HT-29 (cell line): Measurements from ENCODE around the gene ATP8B4. TPM values are rescaled to one million over a fixed set of nuclear protein-coding genes. Genes with fewer than 3 reads are reported as not detected.
"Not testable (repeated sequence)": the region's sequence is repeated elsewhere in the genome, so short reads cannot be mapped to it uniquely, and the experiment has no call there.

Experiments used
- DNase-seq: peaks from one replicate; pipeline ENCODE4 v3.0.0-alpha.2; 2015; ENCODE audit warnings: low spot score
- total RNA-seq: library from RNA; depleted of rRNA; stranded (reverse); fragments of >200 nt; shearing (Covaris generic); gene quantifications from 2 replicates; pipeline ENCODE4 v1.2.3, GENCODE V29; 2014

The ATP8B4 gene
- total RNA-seq, 1 experiment from 2014 or later = 0.66 TPM

DNA sequence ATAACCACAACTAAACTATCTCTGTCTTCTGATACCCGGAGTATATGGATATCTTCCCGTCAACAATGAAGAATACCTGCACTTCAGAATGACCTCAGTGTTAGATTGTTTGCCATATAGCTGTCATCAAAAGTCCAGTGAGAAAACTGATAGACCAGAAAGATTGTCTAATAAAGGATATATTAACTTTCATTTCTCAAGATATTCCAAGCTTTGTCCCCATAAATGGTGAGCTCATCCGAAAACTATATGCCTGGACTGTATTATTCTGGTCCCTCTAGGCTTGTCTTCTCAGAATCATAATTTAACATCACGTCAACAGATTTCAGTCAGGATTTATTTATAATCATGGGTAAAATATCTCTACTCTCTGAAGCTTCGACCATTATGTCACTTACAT lies 100.5 kb downstream of the ATP8B4 start:
- DNase-seq = no peak

GRCh38 chr15:50017522-50017921 lies 101.5 kb downstream of the ATP8B4 start:
- DNase-seq = no peak

GRCh38 chr15:50016951-50017350 lies 102.1 kb downstream of the ATP8B4 start:
- DNase-seq = no peak

- DNase-seq = no peak
Measured at GRCh38 chr15:50012790-50013189, 106.2 kb downstream of the ATP8B4 start.

DNA sequence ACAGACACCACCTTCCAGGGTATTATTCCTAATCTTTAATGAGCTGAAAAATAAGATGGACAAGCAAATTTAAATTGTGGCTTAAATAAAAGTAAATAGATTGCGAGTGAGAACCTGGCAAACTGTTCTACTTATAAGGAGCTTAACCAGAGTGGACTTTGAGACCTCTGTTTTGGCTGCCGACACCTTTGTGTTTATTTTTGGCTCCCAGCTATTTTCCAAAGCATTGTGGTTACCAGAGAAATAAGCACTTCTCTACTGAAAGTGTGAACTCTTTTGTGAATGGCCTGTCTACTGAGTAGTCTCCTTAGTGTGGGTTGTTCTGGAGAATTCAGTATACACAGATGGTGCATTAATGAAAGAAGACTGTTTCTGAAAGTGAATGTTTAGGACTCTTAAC lies 109.4 kb downstream of the ATP8B4 start:
- DNase-seq = peak; percentile 13

DNA sequence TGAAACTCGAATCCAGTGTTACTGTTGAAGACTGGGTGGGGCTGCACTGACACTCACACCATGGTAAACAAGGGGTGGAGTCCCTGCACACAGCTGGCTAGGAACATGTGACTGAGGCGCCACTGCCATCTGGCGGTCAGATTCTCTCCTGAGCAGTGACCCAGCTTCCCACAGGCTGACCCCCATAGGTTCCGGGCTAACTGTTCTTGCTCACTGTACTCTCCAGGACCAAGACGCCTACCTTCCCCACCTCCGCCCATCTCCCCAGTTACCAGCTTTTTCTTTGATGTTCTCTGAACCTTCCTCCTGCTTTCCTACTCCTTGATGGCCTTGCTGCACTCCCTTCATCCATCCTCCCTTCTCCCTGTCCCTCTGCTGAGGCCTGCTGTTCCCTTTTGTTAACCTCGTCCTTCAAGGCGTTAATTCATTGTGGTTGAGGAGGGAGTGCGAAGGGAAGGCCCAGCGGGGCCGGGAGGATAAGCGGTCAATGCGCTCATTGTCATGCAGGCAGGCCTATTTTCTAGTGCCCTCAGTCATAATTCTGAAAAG lies 115.2 kb downstream of the ATP8B4 start:
- peak; percentile 97 for DNase-seq

DNA sequence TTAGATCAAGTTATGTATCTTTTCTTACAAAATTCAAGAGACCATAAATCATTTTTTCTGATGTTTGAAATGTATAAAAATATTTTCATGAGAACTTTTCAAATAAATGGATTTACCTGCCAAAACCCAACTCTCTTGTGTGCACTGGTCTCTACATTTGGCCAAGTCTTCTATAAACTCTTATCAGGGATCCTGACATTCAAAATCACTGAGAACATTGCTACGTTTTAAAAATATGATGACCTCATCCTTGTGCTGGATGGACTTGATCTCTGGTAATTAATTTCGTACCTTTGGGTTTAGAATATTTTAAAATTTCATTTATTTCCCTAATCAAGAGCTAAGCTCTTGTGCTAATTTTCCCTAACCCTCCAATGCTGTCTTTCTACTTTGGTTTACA lies 127.4 kb downstream of the ATP8B4 start:
- DNase-seq = no peak

DNA sequence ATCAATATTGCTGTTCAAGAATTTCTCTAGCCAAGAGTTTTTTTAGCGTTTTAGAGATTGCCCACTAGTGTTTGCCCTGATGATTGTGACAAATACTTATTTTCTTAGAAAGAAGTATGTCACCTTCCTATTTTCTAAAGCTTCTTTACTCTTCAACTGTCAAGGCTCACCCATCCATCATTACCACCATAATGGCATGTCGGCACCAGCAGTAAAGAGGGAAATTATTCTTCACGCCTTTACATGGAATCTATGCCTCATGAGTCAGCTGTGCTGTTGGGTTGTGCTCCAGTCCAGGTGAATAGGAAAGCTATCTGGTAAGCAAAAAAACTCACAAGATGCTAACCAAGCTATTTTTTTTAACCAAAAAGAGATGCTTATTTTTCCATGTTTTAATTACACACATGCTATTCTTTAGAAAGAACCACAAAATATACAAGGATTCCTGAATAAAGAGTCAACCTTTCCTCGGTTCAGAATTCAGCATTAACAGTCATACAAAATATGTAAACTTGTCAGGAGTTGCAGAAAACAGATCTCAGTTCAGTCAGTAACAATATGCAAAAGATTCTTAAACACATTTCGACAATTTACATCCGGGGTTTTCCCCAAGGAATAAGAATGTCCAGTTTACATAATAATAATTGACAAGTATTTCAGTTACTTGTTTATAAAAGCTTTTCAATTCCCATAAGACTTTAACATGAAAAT lies 128.0 kb downstream of the ATP8B4 start:
- no peak for DNase-seq

DNA sequence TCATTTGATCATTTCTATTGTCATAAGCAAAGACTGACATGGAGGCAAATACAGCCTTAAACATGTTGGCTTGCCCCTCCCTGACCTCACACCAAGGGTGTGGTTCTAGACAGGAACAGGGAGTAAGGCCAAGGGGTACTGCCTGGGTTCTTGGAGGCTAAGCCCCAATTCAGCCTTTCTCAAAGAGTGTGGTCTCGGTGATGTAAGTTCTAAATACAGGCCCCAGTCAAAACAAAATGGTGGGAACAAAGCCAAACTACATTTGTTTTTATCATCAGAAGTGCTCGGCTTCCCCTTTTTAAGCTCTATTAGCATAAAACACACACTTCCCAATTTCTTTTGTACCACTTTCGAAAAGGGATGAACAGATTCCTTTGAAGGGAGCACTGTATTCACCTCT lies 129.5 kb downstream of the ATP8B4 start:
- no peak for DNase-seq

DNA sequence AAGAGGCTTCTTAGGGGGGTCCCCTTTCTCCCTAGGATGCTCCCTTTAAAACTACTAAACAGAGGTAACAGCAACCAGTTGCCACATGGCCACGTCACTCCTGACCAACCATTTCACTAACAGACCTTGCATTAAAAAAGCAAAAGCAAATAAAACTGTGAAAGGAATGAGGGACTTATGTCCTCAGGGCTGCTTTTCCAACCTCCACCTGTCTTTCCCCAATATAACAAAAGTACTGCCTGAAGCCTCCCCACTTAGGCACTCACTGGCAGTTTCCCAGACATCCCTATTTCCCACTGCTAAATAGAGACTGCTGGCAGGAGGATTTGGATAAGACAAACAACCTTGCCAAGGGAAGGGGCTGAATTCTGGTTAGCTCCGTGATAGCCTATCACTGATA lies 130.3 kb downstream of the ATP8B4 start:
- no peak for DNase-seq

DNA sequence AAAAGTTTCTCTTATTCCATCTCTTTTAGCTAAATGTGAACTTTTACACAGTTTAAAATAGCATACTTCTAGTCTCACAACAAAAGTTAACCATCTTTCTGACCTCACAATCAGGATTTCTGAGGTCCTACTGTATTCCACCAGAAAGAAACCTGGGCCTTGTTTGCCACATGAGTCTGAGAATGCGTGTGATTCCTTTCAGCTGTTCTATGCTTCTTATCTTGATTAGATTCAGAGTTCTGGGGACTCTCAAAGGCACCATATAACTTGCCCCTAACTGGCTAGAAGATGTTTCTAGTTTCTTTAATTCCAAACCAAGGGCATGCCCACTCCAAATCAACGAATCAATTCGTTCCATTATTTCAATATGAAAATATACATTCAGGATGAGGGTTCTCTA lies 131.1 kb downstream of the ATP8B4 start:
- DNase-seq = no peak

GRCh38 chr15:49987198-49987785 lies 131.7 kb downstream of the ATP8B4 start:
- DNase-seq = no peak

DNA sequence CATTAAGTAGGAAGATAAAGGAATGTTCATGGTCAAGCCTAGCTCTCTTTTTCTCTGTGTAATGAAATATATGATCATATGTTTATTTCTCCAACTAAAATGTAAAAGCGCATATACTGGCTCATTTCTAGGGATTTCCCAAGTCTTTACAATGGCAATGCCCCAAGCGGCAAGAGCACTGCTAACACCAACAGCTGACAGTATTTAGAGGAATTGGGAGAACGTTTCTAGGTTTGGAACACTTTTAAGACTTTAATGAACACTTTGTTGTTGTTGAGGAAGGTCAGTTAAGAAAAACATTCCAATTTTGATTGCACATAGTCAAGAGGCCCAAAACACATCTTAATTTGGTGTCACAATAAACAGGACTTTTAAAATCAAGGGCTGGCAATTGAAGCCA lies 132.7 kb downstream of the ATP8B4 start:
- DNase-seq = no peak

DNA sequence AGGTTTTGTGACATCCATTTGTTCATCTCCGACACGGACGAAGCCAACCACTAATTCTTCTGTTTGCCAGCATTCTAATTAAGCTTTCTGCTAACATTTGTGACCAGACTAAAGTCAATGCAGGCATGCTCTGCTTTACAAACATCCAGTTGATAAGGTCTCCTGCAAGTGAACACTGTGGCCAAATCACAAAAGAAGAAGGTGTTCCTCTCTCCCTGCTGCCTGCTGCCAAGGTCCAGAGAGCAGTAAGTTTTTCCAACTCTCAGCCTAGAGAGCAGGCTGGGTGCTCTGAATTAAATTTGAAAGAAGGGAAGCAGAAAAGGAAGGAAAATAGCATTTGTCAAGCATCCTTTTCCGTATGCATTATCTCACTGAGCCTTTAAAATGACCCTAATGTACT lies 133.6 kb downstream of the ATP8B4 start:
- no peak for DNase-seq

DNA sequence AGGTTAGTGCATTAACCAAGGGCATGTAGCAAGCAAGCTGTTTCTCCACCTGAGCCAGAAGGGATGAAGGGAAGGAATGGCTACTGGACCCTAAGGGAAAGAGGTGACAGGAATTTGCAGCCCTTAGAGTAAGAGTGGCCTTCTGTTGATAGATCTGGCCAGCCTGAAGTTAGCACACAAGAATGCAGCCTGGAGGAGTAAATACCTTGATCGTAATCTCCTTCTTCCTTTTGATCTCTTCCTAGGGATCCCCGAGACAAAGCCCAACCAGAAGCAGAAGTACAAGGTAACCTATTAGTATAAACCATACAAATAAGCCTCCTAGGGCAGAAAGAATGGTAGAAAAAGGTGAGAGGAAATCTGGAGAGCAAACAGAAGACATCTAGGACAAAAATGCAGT lies 134.6 kb downstream of the ATP8B4 start:
- peak; percentile 12 for DNase-seq

DNA sequence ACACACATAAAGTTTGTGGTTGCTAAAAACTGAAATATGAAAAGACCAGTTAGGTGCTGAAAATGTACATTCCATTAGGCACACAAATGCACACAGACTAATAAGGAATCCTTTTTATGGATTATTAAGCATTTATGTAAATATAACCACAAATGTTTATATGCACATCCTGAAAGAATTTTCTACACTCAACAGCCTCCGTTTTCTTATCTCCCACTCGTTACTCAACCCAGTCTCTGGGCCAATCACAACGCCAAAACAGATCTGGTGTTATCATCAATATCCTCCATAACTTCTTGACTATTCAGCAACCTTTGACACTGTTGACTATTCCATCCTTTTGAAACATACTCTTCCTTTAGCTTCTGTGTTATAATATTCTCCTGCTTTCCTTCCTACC lies 136.4 kb downstream of the ATP8B4 start:
- no peak for DNase-seq

DNA sequence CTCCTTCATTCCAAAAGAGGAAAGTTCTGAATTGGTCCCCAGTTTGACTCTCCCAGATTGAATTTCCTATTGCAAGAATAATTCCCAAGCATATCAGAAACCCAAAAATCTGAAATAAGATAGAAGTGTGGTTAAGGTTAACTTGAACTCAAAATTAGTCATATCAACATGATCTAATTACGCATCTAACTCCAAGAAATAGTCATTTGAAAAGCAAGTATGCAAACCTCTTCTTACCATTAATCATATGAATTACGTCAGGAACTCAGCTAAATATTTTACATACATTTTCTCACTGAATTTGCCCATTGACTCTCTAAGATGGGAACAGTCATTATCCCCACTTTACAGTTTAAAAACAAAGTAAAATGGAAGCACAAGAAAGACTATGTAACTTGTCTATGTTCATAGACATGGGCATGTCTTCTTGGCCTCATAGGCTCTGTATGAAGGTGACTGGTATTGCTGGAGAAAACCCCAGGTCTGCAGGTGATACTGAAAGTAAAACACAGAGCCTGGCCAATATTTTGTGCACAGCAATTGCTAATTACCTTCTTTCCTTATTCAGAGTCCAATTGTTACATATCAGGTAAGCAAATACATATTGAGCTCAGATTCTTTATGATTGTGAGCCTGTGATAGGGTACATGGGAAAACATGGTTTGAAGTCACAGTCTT lies 139.2 kb downstream of the ATP8B4 start:
- DNase-seq = no peak

DNA sequence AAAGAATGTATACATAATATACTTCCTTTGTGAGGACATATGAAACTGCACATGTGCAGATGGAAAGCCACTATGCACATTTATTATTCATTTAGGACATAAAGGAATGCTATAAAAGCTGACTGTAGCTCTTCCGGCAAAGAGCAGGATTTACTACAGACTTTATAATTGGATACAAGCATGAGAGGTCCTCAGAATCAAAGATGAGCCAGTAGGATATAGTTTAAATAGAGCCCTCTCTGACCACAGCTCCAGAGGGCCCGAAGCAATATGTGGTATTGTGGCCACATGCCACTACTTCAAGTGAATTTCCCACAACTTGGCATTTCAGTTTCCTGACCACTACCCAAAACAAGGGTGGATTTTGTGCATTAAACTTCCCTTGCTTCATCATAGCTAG lies 140.9 kb downstream of the ATP8B4 start:
- DNase-seq = no peak

GRCh38 chr15:49977306-49977705 lies 141.7 kb downstream of the ATP8B4 start:
- DNase-seq = no peak

DNA sequence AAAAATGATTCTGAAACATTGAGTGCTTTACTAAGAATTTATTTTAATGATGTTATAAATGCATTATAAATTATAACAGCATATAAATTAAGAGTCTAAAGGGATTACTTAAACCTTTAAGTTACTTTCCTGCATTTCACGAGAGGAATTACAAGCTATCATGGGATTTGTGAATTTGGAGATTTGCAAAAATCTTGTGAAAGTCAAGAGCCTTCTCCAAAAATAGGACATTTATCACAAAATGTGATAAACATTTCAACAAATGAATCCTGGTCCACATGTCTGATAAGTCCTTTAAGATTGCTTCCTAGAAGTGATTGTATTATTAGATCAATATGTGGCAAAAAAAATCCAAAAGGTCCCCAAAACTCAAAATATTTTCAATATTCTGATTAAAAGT lies 154.5 kb downstream of the ATP8B4 start:
- DNase-seq = no peak

DNA sequence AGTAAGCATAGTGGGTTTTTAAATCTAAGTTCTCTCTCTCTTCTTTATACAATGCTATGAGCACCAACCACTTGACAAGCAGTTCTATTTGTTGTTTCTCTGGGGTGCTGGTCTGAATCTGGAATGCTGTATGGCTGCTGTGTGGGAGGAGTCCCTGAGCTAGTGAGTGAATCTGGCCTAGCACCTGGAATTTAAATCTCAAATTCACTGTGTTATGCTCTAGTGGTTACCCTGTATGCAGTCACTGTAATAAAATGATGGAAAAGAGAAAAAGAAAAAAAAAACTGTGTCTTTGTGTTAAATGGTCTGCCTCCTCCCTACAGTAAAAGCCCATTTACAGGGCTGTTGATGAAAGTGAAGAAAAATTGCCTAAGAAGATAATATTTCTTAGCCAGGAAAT lies 155.0 kb downstream of the ATP8B4 start:
- DNase-seq = no peak

DNA sequence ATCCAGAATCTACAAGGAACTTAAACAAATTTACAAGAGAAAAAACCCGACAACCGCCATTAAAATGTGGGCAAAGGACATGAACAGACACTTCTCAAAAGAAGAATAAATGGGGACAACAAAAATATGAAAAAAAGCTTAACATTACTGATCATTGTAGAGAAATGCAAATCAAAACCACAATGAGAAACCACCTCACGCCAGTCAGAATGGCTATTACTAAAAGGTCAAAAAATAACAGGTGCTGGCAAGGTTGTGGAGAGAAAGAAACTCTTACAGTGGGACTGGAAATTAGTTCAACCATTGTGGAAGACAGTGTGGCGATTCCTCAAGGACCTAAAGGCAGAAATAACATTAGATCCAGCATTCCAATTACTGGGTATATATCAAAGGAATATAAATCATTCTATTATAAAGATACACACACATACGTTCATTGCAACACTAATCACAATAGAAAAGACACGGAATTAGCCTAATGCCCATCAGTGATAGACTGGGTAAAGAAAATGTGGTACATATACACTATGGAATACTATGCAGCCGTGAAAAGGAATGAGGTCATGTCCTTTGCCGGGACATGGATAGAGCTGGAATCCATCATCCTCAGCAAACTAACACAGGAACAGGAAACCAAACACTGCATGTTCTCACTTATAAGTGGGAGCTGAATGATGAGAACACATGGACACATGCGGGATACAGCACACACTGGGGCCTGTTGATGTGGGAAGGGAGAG lies 155.8 kb downstream of the ATP8B4 start:
- not testable (repeated sequence) for DNase-seq
